SKM-1 (cell line): ENCODE results near the gene SLX9.

Experiments used
- DNase-seq: peaks from one replicate; lab custom pipeline; 2025; ENCODE audit not compliant: unreplicated experiment; lab: John Stamatoyannopoulos, UW

Gene SLX9

DNA sequence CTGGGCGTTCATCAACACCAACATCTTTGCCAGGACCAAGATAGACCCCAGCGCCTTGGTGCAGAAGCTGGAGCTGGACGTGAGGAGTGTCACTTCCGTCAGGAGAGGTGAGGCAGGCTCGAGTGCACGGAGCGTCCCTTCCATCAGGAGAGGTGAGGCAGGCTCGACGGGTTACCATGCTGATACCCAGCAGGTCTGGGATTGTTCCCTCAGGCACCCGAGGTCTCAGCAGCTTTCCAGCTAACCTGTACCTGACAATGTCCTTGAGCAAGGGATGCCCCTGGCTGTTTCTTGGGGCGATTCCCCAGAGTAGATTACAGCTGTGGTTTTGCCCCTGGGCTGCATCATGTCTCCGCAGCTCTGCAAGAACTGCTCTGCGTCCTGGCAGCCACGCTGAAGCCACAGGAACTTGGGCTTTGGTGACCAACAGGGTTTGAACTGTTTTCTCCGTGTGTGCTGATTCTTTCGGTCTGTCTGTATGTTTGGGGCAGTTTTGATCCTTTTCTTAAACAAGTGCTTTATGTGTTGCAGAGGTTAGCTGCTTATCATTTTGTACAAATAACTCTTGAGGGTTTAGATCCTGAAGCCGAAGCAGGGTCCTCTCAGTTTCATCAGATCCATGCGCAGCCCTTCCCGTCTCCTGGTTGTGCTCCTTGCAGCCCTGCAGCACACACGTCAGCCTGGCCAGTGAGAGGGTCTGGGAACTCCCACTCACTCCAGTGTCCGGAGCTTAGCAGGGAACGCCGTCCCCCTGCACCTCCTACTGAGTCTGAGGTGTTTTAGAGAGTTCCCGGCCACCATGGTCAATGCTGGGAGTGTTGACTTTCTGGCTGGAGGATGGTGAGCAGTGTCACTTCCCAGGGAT is 4.1 kb downstream of the SLX9 start:
- DNase-seq = no peak

DNA sequence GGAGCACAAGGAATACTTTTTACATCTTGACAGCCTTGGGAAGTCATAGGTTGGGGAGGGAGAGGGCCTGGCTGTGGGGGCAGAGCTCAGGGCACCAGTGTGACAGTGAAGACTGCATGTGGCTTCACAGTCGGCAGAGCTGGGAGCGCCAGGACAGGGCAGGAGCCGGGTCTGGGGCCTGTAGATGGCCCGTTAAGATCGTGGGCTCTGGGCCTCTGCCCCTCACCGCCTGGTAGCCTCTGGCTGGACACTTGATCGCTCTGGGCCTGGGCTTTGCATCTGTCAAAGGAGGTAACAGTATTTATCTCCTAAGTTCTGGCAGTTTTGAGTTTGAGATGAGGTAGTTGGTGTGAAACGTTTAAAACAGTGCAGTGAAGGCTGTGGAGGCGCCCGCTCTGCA is 4.8 kb downstream of the SLX9 start:
- DNase-seq = no peak

DNA sequence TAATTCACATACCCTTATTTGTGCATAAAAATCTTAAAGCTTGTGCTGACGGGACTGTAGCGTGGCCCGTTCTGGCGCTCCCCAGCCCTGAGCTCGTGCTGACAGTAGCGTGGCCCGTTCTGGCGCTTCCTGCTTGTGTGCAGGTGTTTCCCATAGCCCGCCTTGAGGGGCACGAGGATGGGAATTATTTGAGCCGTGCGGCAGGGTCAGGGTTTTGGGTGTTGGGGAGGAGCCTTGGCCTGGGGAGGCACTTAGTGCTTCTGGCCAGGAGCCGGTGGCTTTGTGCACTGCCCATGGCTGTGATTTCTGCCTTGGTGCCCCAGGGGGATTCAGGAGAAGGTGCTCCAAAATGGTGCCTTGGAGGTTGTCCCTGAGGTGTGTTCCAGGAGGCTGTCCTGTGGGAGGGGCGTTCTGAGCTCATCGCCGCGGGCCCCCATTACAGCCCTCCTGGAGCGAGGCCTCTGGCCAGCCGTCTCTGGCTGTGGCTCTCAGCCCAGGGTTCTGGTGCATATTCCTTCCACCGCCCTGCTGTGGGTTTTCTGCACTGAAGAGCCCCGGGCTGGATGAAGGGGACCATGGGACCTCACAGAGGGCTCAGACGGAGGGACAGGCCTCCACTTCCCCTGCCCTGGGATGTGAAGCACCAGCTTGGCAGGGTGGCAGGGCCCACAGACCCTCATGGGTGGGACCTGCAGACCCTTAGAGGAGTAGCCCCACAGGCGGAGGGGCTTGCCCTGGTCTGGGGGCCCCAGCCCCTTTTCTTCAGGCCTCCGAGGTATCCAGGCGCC is 6.6 kb downstream of the SLX9 start:
- no peak for DNase-seq

DNA sequence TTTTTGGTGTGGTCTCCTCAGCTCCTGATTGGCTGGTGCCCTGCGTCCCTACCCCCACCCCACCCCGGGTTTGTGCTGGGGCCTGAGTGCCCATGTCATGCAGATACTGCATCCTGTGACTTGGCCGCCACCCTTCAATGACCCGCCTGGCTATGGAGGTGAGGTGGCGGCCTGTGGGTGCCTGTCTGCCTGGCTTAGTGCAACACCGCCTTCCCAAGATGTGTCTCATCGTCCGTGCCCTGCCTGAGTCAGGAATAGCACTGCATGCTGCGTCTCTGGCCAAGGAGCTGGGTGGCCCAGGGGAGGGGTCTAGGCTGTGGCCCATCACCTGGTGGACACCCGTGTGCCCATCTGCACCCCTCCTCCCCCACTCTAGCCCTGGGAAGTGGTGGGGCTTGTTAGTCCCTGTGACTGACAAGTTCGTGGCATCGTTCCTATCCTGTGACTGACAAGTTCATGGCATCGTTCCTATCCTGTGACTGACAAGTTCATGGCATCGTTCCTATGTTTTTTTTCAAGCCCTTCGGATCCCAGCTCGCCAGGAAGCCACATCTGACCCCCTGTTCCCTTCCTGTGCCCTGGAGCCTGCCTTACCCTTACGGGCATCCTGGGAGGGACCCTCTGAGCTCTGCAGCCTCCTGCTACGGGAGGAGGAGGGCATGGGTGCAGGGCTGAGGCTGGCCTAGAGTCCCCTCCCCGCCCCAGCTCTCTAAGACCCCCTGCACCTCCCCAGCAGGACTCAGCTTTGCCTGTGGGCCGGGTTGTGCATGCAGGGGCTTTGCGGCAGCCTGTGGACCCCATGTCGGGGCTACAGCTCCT is 7.5 kb downstream of the SLX9 start:
- no peak for DNase-seq

DNA sequence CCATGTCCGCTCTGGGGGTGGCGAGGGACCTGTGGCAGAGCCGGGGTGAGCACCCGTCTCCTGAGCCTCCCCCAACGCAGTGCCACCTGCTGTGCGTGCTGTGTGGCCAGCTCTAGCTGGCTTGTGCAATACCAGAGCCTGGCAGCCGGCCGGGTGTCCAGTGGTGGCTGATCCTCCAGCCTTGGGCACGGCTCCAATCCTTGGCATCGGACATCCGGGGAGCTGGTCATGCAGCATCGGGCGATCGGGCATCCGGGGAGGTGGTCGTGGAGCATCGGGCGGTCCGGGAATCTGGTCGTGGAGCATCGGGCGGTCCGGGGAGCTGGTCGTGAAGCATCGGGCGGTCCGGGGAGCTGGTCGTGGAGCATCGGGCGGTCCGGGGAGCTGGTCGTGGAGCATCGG is 8.1 kb downstream of the SLX9 start:
- no peak for DNase-seq

DNA sequence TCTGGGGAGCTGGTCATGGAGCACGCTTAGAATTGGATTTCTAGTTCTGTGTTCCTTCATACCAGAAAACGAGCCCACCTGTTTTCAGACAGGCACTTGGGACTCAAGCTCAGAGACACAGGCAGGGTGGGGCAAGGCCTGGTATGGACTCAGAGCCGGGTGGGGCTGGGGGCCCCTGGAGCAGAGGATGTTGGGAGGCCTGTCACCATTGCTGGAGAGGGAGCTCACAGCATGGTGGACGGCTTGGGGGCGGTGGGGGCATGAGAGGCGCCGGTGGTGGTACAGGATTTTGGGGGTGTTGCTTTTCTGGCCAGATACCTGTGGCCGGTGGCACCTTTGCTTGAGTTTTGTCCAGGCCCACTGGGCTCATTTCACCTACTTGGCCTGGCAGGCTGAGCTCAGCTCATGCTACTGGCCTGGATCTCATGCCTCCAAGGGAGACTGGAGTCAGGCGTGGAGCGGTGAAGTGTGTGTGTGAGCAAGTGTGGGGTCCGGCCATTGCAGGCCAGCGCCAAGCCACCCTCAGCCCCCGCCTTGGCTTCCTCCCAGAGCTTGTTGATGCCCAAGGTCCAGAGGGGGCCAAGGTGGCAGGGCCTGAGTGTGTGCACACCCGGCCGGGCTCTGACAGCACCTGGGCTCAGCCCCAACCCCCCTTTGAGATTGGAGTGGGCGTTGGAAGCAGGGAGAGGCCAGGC is 8.7 kb downstream of the SLX9 start:
- DNase-seq = no peak

DNA sequence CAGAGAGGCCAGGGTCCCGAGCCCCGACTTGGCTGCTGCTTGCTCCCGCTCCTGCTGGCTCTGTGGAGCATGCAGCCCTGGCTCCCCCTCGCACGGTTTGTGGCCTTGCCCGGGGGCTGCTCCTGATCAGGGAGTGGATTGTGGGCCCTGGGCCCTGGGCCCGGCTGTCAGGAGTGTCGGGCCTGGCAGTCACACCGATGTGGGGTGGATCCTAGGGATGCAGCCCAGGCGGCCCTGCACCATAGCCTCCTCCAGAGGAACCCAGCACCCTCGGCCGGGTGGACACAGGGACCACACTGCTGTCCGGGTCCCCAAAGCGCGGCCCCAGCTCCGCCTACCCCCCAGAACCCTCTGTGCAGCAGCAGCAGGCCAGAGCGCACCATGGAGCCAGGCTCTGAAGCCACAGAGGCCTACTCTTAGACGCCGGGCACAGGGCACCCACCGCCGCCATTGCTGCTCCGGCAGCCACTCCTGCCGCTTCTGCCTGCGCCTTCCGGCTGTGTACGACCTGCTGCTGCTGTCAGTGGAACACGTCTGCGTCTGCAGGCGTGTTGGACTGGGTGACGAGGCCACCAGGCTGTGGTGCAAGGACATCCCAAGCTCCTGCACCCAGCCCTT is 9.4 kb downstream of the SLX9 start:
- no peak for DNase-seq

DNA sequence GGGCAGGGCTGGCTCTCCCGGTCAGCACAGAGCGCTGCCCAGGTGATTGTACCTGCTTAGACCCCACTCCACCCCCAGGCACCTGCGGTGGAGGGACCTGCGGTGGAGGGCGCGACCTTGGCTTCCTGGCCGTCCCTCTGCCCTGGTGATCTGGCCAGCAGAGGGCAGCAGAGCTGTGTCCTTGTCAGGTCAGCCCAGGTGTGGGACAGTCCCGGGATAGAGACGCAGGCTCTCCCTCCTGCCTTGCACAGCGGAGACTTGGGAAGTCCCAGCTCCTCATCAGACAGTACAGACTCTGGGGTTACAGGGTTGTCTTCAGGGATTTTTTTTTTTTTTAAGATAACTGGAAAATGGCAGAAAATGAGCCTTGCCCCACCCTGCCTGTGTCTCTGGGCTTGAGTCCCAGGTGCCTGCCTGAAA is 10.0 kb downstream of the SLX9 start:
- peak; percentile 40 for DNase-seq

DNA sequence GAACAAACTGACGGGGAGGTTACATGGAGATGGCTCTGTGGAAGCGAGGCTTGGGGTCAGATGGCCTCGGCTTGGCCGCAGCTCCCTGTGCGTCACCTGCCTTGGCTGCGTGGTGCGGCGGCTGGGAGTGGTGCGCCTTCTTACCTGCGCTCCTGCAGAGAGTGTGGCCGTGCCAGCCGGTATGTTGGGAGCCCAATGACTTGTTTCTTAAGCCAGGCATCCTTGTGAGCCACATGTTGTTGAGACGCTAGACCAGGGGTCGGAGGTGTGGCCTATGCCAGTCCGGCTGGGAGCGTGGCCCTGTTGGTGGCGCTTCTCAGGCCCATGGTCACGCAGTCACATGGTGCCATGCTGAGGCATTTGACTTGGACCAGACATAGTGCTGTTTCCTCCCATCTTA is 10.5 kb downstream of the SLX9 start:
- no peak for DNase-seq

DNA sequence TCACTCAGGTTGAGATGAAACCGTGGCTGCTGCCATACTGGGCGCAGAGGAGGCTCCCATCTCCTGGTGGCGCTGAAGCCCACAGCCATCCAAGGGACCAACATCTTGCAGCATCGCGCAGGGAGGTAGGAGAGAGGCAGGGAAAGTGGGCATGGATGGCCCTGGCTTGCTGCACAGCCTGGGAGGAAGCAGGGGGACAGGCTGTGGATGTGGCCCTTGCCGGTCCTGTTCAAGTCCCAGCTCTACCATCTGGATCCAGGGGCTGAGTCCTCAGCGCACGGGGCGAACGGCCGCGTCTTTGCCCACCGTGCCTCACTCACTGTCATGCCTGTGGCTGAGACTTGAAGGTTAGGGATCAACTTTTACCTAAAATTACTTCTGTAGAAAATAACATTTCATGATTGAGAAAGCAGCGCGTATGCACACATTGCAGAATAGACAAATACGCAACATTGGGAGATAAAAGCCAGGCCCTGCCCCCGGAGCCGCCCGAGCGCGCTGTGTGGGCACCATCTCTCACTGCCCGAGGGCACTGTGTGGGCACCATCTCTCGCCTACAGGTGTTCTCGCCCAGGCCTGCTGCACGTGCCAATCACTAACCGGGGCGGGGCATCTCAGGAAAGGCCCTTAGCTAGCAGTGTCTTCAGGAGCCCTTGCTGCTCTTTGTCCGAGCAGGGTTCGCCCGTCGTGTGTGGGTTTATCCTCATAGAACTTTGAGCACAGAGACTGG is 11.5 kb downstream of the SLX9 start:
- no peak for DNase-seq

DNA sequence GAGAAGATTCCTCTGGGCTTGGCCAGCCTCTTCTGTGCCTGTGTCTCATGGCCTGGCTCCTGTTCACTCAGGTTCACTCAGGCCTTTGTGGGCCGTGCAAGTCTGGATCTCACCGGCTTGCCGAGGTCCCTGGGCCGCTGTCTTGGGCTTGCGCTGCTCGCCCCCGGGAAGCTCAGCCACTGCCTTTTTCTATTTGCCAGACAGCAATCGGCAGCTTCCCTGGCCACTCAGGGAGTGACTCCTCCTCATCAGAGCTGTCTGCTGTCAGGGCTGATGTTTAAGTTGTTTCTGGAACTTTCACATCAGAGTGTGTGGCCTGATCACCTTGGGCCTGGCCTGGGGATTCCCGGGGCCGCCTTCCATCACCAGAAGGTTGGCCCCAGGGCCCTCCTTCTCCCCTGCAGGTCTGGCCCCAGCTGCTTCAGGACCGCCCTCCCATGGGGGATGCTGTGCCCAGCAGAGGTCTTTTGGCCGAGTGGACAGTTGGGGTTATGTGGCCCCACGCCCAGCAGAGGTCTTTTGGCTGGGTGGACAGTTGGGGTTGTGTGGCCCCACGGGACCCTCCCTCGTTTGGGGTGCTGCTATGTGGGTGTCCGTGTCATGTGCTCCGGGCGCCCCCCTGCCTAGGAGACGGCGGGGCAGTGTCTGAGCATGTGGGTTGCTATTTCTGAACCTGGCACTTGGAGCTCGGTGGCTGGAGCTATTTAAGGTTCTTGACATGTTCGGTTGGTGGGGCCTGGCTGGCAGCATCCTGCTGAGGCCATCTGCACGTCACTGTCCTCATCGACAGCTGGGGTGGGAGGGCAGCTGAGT is 12.5 kb downstream of the SLX9 start:
- no peak for DNase-seq

DNA sequence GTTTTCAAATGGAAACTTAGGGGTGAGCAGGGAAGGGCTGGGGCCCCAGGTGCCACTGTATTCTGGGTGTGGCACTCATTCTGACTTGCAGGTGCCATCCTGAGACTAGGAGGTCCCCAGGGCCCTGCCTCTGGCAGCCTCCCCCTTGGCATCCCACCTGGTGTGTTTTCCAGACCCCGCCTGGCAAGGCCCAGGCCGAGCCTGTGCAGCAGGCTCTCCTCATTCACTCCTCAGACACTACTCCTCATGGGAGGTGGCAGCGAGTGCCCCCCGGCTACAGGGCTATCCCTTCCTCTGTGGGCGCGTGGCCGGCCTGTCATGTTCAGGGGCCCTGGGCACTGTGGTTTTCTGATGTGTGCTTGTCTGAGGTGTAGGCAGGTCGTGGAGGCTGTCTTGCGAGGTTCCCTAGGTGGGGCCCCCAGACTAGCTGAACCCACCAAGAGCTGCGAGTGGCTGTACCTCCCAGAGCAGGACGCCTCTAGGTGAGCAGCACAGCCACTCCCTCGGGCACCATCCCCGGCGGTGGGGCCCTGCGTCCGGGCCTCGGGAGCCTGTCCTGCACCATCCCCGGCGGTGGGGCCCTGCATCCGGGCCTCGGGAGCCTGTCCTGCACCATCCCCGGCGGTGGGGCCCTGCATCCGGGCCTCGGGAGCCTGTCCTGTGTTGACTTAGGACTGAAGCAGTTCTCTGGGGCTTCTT is 13.2 kb downstream of the SLX9 start:
- no peak for DNase-seq

DNA sequence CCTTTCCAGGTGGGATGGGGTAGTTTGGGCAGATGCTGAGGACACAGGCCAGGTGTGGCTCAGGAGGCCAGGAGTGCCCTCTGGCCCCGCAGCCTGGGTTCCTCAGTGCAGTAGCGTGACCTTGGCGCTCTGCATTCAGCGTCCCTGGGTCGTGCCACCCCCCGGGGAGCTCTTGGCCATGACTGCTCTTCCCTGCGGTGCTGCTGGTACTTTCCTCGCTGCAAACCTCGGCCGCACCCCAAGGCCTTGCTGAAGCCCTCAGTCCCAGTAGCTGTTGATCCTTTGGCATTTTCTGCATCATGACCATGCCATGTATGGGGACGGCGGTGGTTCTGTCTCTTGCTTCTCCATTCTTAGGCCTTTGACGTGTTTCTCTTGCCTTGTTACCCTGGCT is 13.8 kb downstream of the SLX9 start:
- DNase-seq = no peak

DNA sequence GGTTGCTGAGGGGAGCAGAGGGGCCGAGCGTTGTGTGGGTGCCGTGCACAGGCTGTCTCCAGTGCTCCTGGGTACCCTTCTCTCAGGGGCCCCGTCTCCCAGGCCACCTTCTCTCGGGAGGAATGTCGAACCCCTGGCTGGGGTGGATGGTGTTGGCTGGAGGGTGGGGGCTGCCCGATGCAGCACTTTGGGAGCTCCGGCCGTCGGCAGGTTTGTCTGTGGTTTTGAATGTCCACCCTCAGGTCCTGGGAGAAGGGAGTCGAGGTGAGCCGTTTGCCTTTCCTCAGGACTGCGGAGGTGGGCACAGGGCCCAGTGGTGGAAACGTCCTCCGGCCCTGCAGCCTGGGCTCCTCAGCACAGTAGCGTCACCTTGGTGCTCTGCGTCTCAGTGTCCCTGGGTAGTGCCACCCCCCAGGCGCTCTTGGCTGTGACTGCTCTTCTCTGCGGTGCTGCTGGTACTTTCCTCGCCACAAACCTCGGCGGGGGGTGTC is 14.5 kb downstream of the SLX9 start:
- DNase-seq = no peak

DNA sequence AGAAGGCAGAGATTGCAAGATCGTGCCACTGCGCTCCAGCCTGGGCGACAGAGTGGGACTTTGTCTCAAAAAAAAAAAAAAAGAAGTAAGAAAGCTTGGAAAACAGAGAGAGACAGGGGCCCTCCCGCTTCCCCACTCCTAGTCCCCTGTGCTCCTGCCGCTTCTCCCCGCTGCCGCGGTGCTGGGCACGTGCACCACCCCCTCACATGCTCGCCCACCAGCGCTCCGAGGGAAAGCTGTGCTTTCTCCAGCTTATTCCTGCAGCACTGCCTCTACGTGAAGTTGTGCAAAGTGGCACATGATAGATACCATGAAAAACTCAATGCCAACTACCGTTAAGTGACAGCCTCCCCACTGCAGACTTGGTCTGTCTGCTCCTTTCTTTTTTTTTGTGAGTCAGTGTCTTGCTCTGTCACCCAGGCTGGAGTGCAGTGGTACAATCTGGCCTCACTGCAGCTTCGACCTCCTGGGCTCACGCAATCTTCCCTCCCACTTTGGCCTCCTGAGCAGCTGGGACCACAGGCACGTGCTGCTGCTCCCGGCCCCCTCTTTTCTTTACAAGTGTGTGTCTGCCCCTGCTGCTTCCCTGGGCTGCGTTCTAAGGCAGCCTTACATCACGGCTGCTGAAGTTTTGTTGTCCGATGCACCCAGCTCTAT is 15.4 kb downstream of the SLX9 start:
- DNase-seq = no peak

DNA sequence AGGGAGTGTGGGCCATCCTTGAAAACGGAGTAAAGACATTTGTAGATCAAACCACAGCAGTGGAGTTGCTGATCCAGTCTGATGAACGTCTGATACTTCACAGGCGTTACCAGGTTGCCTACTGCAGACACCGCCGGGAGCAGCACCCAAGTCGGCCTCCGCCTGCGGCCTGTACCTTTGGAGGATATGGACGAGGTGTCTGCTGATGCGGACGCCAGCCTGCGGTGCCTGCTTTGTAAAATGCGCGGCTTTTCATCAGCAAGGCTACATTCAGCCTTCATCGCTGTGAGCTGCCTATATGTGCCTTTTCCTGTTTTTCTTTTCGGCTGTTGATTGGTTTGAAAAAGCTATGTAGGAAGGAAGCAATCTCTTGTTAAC is 16.0 kb downstream of the SLX9 start:
- no peak for DNase-seq

DNA sequence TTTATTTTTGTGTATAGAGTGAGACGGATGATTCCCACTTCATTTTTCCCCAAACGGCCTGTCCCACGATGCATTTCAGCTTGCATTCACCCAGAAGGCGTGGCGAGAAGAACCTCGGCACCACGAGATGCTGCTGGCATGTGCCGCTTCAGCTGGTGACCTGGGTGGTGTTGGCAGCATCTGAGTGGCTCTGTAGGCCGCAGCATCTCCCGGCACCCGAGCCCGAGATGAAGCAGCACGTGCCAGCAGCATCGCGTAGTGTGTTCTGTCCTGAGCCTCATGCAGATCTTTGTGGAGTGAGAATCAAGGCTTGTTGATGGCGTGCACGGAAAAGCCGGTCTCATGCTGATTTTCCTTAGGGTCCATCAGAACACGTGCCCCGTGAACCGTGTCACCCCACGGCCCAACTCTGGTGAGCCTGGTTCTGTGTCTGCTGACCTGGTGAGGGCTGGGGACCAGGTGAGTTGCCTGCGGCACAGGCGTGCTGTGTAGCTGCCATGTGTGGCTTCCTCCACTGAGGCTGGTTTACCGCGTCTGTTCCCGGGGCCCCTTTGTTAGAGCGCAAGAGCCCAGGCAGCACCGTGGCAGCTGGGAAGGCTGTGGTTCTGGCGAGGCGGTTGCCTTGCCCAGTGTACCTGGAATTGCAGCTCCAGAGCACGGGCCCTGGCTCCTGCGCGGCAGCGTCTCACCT is 16.7 kb downstream of the SLX9 start:
- DNase-seq = no peak
